Psoas muscle (tissue), 8 donors: ENCODE measurements around the gene DNA2. TPM values are rescaled to one million over a fixed set of nuclear protein-coding genes. Genes with fewer than 3 reads are reported as not detected.
A peak's percentile ranks its signal among the peaks of the same experiment; 100 is the strongest.

Source experiments
- ATAC-seq, 4 donors: fragments of 200-7000 bp; cut with Tn5 transposase; one replicate each; pipeline ENCODE4 v1.9.1; 2020; ENCODE audit warnings: moderate library complexity in 3 of 4, mild to moderate bottlenecking in 2 of 4
- DNase-seq, 2 donors: peaks; one replicate each; pipeline ENCODE4 v3.0.0-alpha.2; 2020
- H3K27ac ChIP-seq: fragments of 200-600 bp; one replicate; pipeline ENCODE4 v1.8.0; 2022
- H3K27me3 ChIP-seq, 3 donors: fragments of 200-600 bp in 1 of 3; one replicate each; pipeline versions ENCODE4 v1.6.1 to v1.8.0; 2013 to 2022; ENCODE audit warnings: low read length in 2 of 3, mild to moderate bottlenecking in 2 of 3, moderate library complexity in 1 of 3; ENCODE audit not compliant: insufficient read depth in 3 of 3
- H3K36me3 ChIP-seq, 2 donors: fragments of 200-600 bp in 1 of 2; one replicate each; pipeline versions ENCODE4 v1.6.1 to v1.8.0; 2013 to 2022; ENCODE audit warnings: low read depth in 1 of 2, mild to moderate bottlenecking in 1 of 2, moderate library complexity in 1 of 2; ENCODE audit not compliant: insufficient read depth in 1 of 2
- H3K4me1 ChIP-seq: fragments of 200-600 bp; one replicate; pipeline ENCODE4 v1.8.0; 2022
- H3K4me3 ChIP-seq: fragments of 200-600 bp; one replicate; pipeline ENCODE4 v1.8.0; 2022; ENCODE audit warnings: mild to moderate bottlenecking
- H3K9me3 ChIP-seq: fragments of 200-600 bp; one replicate; pipeline ENCODE4 v1.8.0; 2022
- CTCF ChIP-seq: fragments of 200-600 bp; IDR thresholded peaks from one replicate; pipeline ENCODE4 v1.8.0; 2022; ENCODE audit warnings: antibody characterized with exemption
- WGBS, 3 donors: extraction: QIAGEN DNeasy Blood & Tissue Kit; methylation state at CpG; one replicate each; pipeline versions ENCODE4 v1.1.6 to v1.1.7; 2013; 5-methylcytosine and 5-hydroxymethylcytosine counted together
- intact Hi-C, 2 donors: fragments of 100-400 bp; cut with DNase I; formaldehyde crosslinking; loops; one replicate each; pipeline versions ENCODE4 v1.11.0 to v1.14.2; 2022
- polyA plus RNA-seq, 3 donors: library from polyadenylated mRNA; stranded (reverse); fragments of 200-250 nt; gene quantifications; one replicate each; pipeline ENCODE4 v1.2.3, GENCODE V29; 2013
- total RNA-seq, 4 donors: library from RNA; stranded (reverse); fragmentation: NEBNext Ultra II Directional in 2 of 4; extraction: Animal tissue kit (Norgen Biotek cat#: 25700) in 2 of 4; gene quantifications; one replicate each; pipeline versions ENCODE4 v1.2.1 to v1.2.4, GENCODE V29; 2021 to 2023
- donor health status: healthy with polysubstance abuse.
- donor health status: DM: no; HTN: no; CAD: no; lungs with moderate emphysema.
- donor health status: Bipolar disorder and iron deficiency.
- donor health status: healthy.
- donor health status: DM: yes; HTN: yes; CAD: no.
- donor health status: DM: no; HTN: no; CAD: no.
- donor health status: DM: no; HTN: no; CAD: no.
- donor health status: DM: yes; HTN: yes; CAD: no.

DNA2 gene
- total and polyA plus RNA-seq, 7 donors: 0.56 to 3.8 (median 1.7) TPM

GRCh38 chr10:68496072-68496471, 24.3 kb upstream of the DNA2 start:
- no peaks in the 10 kb centered on the region for H3K4me1 ChIP-seq
- no peak for ATAC-seq
- no peak for DNase-seq
- peaks cover 3 to 97% of the 10 kb centered on the region in 2 donors for H3K36me3 ChIP-seq
- 27 to 31% (median 27%) methylated on average over 2 of the region's 2 CpGs for WGBS, 3 donors
- H3K9me3 ChIP-seq: no peaks in the 10 kb centered on the region
- H3K4me3 ChIP-seq: no peak overlapping the region
- H3K27ac ChIP-seq: no peak overlapping the region
- intact Hi-C loops: loop anchor here in 1 of 2 donors (10.0 kb wide), 1 partner anchor 249 kb away; no protein-coding TSS in a partner anchor
- no peaks in the 10 kb centered on the region for H3K27me3 ChIP-seq
- no peak for TF ChIP-seq CTCF

GRCh38 chr10:68492118-68492517, 20.3 kb upstream of the DNA2 start:
- no peak for TF ChIP-seq CTCF
- intact Hi-C loops: loop anchor here in 1 of 2 donors (10.0 kb wide), 1 partner anchor 253 kb away; no protein-coding TSS in a partner anchor
- Histone ChIP-seq H3K4me1 (no peaks in the 10 kb centered on the region), H3K36me3 (peaks cover 0 to 94% of the 10 kb centered on the region in 2 donors), H3K4me3 (no peak overlapping the region), H3K9me3 (no peaks in the 10 kb centered on the region), H3K27me3 (no peaks in the 10 kb centered on the region), H3K27ac (no peak overlapping the region)
- 83 to 94% (median 85%) methylated on average over 2 of the region's 2 CpGs for WGBS, 3 donors
- ATAC-seq (no peak), DNase-seq (no peak)

- no peak for TF ChIP-seq CTCF
- ATAC-seq: no peak
- H3K27ac ChIP-seq: no peak overlapping the region
- H3K4me3 ChIP-seq: no peak overlapping the region
- H3K36me3 ChIP-seq: peaks cover 0 to 94% of the 10 kb centered on the region in 2 donors
- H3K9me3 ChIP-seq: no peaks in the 10 kb centered on the region
- no peaks in the 10 kb centered on the region for H3K4me1 ChIP-seq
- WGBS, 3 donors: 96 to 98% (median 98%) methylated on average over 3 of the region's 3 CpGs
- no peaks in the 10 kb centered on the region for H3K27me3 ChIP-seq
- no peak for DNase-seq
- intact Hi-C loops: loop anchor here in 1 of 2 donors (10.0 kb wide), 1 partner anchor 255 kb away; no protein-coding TSS in a partner anchor
These were observed 18.1 kb upstream of the DNA2 start for GRCh38 chr10:68489919-68490318.

GRCh38 chr10:68474021-68474420, 2.2 kb upstream of the DNA2 start:
- no peak for DNase-seq
- Histone ChIP-seq H3K27me3 (no peaks in the 10 kb centered on the region), H3K36me3 (peaks cover 0 to 7% of the 10 kb centered on the region in 2 donors), H3K4me1 (peaks cover 8% of the 10 kb centered on the region), H3K4me3 (no peak overlapping the region), H3K9me3 (no peaks in the 10 kb centered on the region), H3K27ac (no peak overlapping the region)
- ATAC-seq: no peak
- no peak for TF ChIP-seq CTCF
- intact Hi-C loops: no loop called here
- WGBS, 3 donors: 43 to 49% (median 45%) methylated on average over 3 of the region's 3 CpGs

- no peaks in the 10 kb centered on the region for H3K9me3 ChIP-seq
- intact Hi-C loops: no loop called here
- TF ChIP-seq CTCF: no peak
- H3K36me3 ChIP-seq: peaks cover 0 to 16% of the 10 kb centered on the region in 2 donors
- ATAC-seq: no peak
- H3K27ac ChIP-seq: no peak overlapping the region
- peaks cover 8% of the 10 kb centered on the region for H3K4me1 ChIP-seq
- H3K27me3 ChIP-seq: no peaks in the 10 kb centered on the region
- peak overlapping the region; percentile 81 for H3K4me3 ChIP-seq
- WGBS, 3 donors: 1 to 2% (median 2%) methylated on average over 14 of the region's 14 CpGs
- DNase-seq: no peak
These were observed 649 bp downstream of the DNA2 start for GRCh38 chr10:68471063-68471585.
